DND-41 (cell line): Measurements from ENCODE around the gene MAPK12.

Source experiments
- EZH2 ChIP-seq: IDR thresholded peaks from 3 replicates; pipeline ENCODE4 v1.6.1; 2012; ENCODE audit warnings: borderline replicate concordance, low read depth, mild to moderate bottlenecking, moderate library complexity, low read length, inconsistent platforms; ENCODE audit not compliant: severe bottlenecking
- TF ChIP-seq, protein P1 (sequence below): IDR thresholded peaks from 2 replicates; pipeline ENCODE4 v1.5.1; 2012; ENCODE audit warnings: borderline replicate concordance, low read length, moderate library complexity, mild to moderate bottlenecking; ENCODE audit not compliant: poor library complexity, severe bottlenecking; ENCODE audit errors: extremely low read depth

DNA sequence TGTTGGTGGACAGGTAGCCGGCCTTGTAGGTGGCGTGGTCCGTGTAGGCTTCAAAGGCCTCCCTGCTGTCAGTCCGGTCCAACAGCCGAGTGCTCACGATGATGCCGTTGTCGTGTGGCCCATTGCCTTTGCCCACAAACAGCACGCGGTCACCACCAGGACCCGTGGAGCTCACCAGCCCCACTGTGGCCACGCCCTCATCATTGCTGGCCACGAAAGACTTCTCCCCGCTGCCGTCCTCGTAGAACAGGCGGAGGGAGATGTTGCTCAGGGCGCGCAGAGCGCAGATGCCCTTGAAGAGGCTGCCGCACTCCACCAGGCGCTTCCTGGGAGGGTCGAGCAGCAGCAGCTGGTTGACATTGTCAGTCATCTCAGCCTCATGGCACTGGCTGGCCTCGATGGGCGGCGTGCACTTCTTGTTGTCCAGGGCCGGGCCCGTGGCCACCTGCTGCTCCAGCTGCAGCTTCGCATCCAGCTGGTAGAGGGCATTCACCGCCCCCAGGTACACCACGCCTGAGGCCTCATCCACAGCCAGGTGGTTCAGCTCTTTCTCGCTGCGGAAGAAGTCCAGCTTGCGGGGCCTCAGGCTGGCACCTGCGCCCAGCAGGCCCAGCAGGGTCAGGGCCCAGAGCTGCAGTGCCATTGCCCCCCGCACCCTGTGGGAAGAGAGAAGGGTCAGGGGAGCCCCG is 28.6 kb upstream of the MAPK12 start:
- TF ChIP-seq, protein P1, sequence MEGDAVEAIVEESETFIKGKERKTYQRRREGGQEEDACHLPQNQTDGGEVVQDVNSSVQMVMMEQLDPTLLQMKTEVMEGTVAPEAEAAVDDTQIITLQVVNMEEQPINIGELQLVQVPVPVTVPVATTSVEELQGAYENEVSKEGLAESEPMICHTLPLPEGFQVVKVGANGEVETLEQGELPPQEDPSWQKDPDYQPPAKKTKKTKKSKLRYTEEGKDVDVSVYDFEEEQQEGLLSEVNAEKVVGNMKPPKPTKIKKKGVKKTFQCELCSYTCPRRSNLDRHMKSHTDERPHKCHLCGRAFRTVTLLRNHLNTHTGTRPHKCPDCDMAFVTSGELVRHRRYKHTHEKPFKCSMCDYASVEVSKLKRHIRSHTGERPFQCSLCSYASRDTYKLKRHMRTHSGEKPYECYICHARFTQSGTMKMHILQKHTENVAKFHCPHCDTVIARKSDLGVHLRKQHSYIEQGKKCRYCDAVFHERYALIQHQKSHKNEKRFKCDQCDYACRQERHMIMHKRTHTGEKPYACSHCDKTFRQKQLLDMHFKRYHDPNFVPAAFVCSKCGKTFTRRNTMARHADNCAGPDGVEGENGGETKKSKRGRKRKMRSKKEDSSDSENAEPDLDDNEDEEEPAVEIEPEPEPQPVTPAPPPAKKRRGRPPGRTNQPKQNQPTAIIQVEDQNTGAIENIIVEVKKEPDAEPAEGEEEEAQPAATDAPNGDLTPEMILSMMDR, result no peak
- TF ChIP-seq EZH2, result no peak
